K562 (cell line): Measurements from ENCODE around the gene CORT. TPM values are rescaled to one million over a fixed set of nuclear protein-coding genes. Genes with fewer than 3 reads are reported as not detected.
A peak's percentile ranks its signal among the peaks of the same experiment; 100 is the strongest.

Source experiments
- ATAC-seq: fragments of 200-7000 bp; cut with Tn5 transposase; 3 replicates; pipeline ENCODE4 v1.9.1; 2020; ENCODE audit warnings: moderate library complexity
- BruUV-seq: library from RNA; stranded (reverse); fragments of 400-500 nt; replicated peaks from 2 replicates; lab custom pipeline; 2021; lab: Mats Ljungman, UMichigan
- CTCF ChIA-PET: fragments of 300-600 bp; formaldehyde crosslinking; extraction: SDS; loops from one replicate; lab custom pipeline; 2021; ENCODE audit warnings: low intra/inter-chr PET ratio; lab: Yijun Ruan, JAX
- POLR2A ChIA-PET: fragments of 300-600, 350-650 bp; sonication (Branson Sonifier 250); formaldehyde crosslinking; extraction: SDS; loops from one replicate; lab custom pipeline; 2021; ENCODE audit warnings: antibody characterized with exemption, inconsistent platforms; lab: Yijun Ruan, JAX
- DNase-seq, 4 experiments: peaks; one replicate each; pipeline versions ENCODE4 v3.0.0 to v3.0.0-alpha.2; 2011 to 2018; ENCODE audit warnings: low spot score in 3 of 4, mixed read lengths in 3 of 4; ENCODE audit errors: extremely low read depth in 1 of 4
- FAIRE-seq: peaks from 2 replicates; lab custom pipeline; 2011; peaks lifted over from hg19 to GRCh38; lab: Jason Lieb, UNC
- H2AFZ ChIP-seq: 2 replicates; pipeline ENCODE4 v1.6.0; 2011; ENCODE audit warnings: low read depth, low read length, control low read depth, inconsistent platforms
- H3K27ac ChIP-seq: fragments of 200-600 bp; 3 replicates; pipeline ENCODE4 v1.8.0; 2011; ENCODE audit warnings: low read depth, mild to moderate bottlenecking, control low read depth, inconsistent platforms, low read length, moderate library complexity, mixed read lengths; ENCODE audit errors: extremely low read depth
- H3K27me3 ChIP-seq, 2 experiments: fragments of 300-600 bp in 1 of 2; 2 replicates in 1 of 2; 3 replicates in 1 of 2; pipeline versions ENCODE4 v1.6.0 to v1.8.0; 2011; ENCODE audit warnings: inconsistent platforms in 2 of 2, low read length in 2 of 2, mild to moderate bottlenecking in 1 of 2, mixed read lengths in 1 of 2, moderate library complexity in 1 of 2; ENCODE audit not compliant: control insufficient read depth in 2 of 2, insufficient read depth in 2 of 2
- H3K36me3 ChIP-seq: fragments of 300-600 bp; 3 replicates; pipeline ENCODE4 v1.8.0; 2011; ENCODE audit warnings: mild to moderate bottlenecking, low read length, inconsistent platforms; ENCODE audit not compliant: control insufficient read depth, insufficient read depth
- H3K4me1 ChIP-seq, 2 experiments: fragments of 200-600 bp in 1 of 2; replicated peaks in 1 of 2; 2 replicates in 1 of 2; 3 replicates in 1 of 2; pipeline versions ENCODE4 v1.5.1 to v1.8.0; 2011; ENCODE audit warnings: inconsistent platforms in 2 of 2, low read length in 2 of 2, mild to moderate bottlenecking in 1 of 2, mixed read lengths in 1 of 2, moderate library complexity in 1 of 2; ENCODE audit not compliant: control insufficient read depth in 2 of 2, insufficient read depth in 2 of 2
- H3K4me2 ChIP-seq: 2 replicates; pipeline ENCODE4 v1.6.1; 2011; ENCODE audit warnings: low read length, control low read depth, inconsistent platforms, mixed read lengths; ENCODE audit not compliant: insufficient read depth
- H3K4me3 ChIP-seq: fragments of 200-600 bp; sonication (generic), shearing (Covaris generic); 2 replicates; pipeline ENCODE4 v1.5.1; 2016; ENCODE audit warnings: control low read depth, inconsistent platforms
- H3K79me2 ChIP-seq: fragments of 200-600 bp; 3 replicates; pipeline ENCODE4 v1.8.0; 2011; ENCODE audit warnings: low read length, inconsistent platforms; ENCODE audit not compliant: control insufficient read depth, insufficient read depth
- H3K9ac ChIP-seq, 2 experiments: 2 replicates each; pipeline versions ENCODE4 v1.6.0 to v1.6.1; 2011; ENCODE audit warnings: low read depth in 2 of 2, low read length in 2 of 2, control low read depth in 1 of 2, inconsistent platforms in 1 of 2, mild to moderate bottlenecking in 1 of 2, mixed read lengths in 1 of 2; ENCODE audit not compliant: insufficient read depth in 1 of 2
- H3K9me1 ChIP-seq: one replicate; pipeline ENCODE4 v1.6.0; 2011; ENCODE audit warnings: inconsistent platforms, mild to moderate bottlenecking, low read length, moderate library complexity; ENCODE audit not compliant: control insufficient read depth, insufficient read depth
- H3K9me3 ChIP-seq: replicated peaks from 2 replicates; pipeline ENCODE4 v1.5.1; 2011; ENCODE audit warnings: low read depth, low read length, inconsistent platforms; ENCODE audit not compliant: control insufficient read depth, insufficient read depth
- H4K20me1 ChIP-seq: replicated peaks from 2 replicates; pipeline ENCODE4 v1.6.1; 2011; ENCODE audit warnings: low read length, inconsistent platforms, mixed read lengths; ENCODE audit not compliant: control insufficient read depth, insufficient read depth
- BRCA1 ChIP-seq, 2 experiments: fragments of 450-650 bp in 1 of 2; sonication (generic) in 1 of 2; formaldehyde crosslinking in 1 of 2; IDR thresholded peaks; 2 replicates each; pipeline versions ENCODE4 v1.5.0 to v1.6.1; 2017 to 2020; ENCODE audit warnings: mild to moderate bottlenecking in 1 of 2, missing genetic modification reagents in 1 of 2
- BRD9 ChIP-seq: fragments of 450-650 bp; IDR thresholded peaks from 2 replicates; pipeline ENCODE4 v1.6.1; 2018; ENCODE audit warnings: low read depth; ENCODE audit not compliant: partially characterized antibody
- CBFA2T2 ChIP-seq: fragments of 450-650 bp; conservative IDR thresholded peaks from 2 replicates; pipeline ENCODE4 v1.6.1; 2017; ENCODE audit warnings: mild to moderate bottlenecking
- DDX20 ChIP-seq: fragments of 450-650 bp; IDR thresholded peaks from 2 replicates; pipeline ENCODE4 v1.6.1; 2016; ENCODE audit warnings: missing genetic modification characterization, low read depth, mild to moderate bottlenecking, missing compliant biosample characterization, moderate library complexity
- NFE2 ChIP-seq: IDR thresholded peaks from 2 replicates; pipeline ENCODE4 v1.6.1; 2014; ENCODE audit warnings: antibody characterized with exemption, low read depth
- POLR2G ChIP-seq: fragments of 200-400 bp; formaldehyde crosslinking; IDR thresholded peaks from 2 replicates; pipeline ENCODE4 v1.6.1; 2017; ENCODE audit warnings: low read depth, mild to moderate bottlenecking, antibody characterized with exemption, low read length, moderate library complexity
- PTRF ChIP-seq: fragments of 450-650 bp; IDR thresholded peaks from 2 replicates; pipeline ENCODE4 v1.6.1; 2016; ENCODE audit warnings: mild to moderate bottlenecking, missing genetic modification characterization, missing compliant biosample characterization
- RBFOX2 ChIP-seq: fragments of 200-400 bp; formaldehyde crosslinking; IDR thresholded peaks from 2 replicates; pipeline ENCODE4 v1.6.1; 2017; ENCODE audit warnings: low read depth, mild to moderate bottlenecking, low read length, moderate library complexity
- WGBS: fragments of 100-300 bp; shearing (Covaris generic); methylation state at CpG from one replicate; pipeline ENCODE4 v1.1.6; 2016; ENCODE audit warnings: low coverage, mixed read lengths; ENCODE audit not compliant: insufficient coverage; ENCODE audit errors: missing lambda C conversion rate; 5-methylcytosine and 5-hydroxymethylcytosine counted together
- in situ Hi-C: fragments of 300-500 bp; cut with MboI; formaldehyde crosslinking; loops from 4 replicates; pipeline ENCODE4 v1.15.0; 2018; ENCODE audit warnings: inconsistent platforms, mixed read lengths
- intact Hi-C: fragments of 100-400 bp; cut with micrococcal nuclease; formaldehyde crosslinking; loops from 2 replicates; pipeline ENCODE4 v1.14.2; 2022
- polyA plus RNA-seq, 8 experiments: library from polyadenylated mRNA; depleted of rRNA in 4 of 8; stranded (reverse) in 5 of 8; unstranded in 3 of 8; fragments of >200 nt; fragmentation: Nextera tagmentation in 2 of 8; fragmentation: Illumina TruSeq in 1 of 8; extraction: Ambion mirVana in 2 of 8; extraction: Trizol in 1 of 8; gene quantifications; 2 replicates each; pipeline versions ENCODE4 v1.2.1 to v1.2.3, GENCODE V29; 2011 to 2014; ENCODE audit warnings: inconsistent platforms in 1 of 8, missing spikeins in 1 of 8
- total RNA-seq, 7 experiments: library from RNA; depleted of rRNA in 6 of 7; stranded (reverse); fragments of >200 nt in 6 of 7; fragmentation: Illumina TruSeq in 2 of 7; extraction: Trizol in 2 of 7; gene quantifications; 2 replicates each; pipeline versions ENCODE4 v1.2.1 to v1.2.3, GENCODE V29; 2011 to 2021; ENCODE audit warnings: low replicate concordance in 1 of 7
- TF ChIP-seq, protein P1 (sequence below): fragments of 250-450 bp; sonication (Bioruptor Pico); IDR thresholded peaks from 2 replicates; pipeline ENCODE4 v1.8.0; 2022; ENCODE audit warnings: inconsistent platforms

Gene CORT
- total and polyA plus RNA-seq, 9 of the 15 experiments (the other 6 are each of a cell fraction or from before 2014, with no cell fraction given): 0.08 to 0.54 (median 0.13) TPM; not detected in 5

DNA sequence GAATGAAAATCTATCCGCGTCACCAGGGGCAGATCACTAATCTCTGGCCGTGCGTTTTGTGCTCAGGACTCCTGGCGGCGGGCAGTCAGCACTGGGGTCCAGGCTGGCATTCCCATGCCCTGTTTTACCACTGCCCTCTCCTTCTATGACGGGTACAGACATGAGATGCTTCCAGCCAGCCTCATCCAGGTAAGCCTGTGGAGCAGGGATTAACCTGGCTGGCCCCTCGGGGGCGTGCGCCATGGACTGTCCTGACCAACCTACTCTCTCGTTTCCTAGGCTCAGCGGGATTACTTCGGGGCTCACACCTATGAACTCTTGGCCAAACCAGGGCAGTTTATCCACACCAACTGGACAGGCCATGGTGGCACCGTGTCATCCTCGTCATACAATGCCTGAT lies 30.5 kb upstream of the CORT start:
- ChIA-PET CTCF (no interaction called here), POLR2A (no interaction called here)
- Histone ChIP-seq H3K4me2 (no peak overlapping the region), H3K9ac (0 out of 4 replicates have a peak overlapping the region, but pooled peaks of 1 of the 2 experiments have one; percentile 35), H2AFZ (no peak overlapping the region), H3K9me3 (no peaks in the 10 kb centered on the region), H3K4me1 (peaks cover 9 to 14% of the 10 kb centered on the region in 2 experiments; a peak in 4 of 5 replicates), H3K4me3 (no peak overlapping the region), H3K79me2 (peaks cover 9% of the 10 kb centered on the region; the same call in 2 of the 3 replicates), H3K27me3 (no peaks in the 10 kb centered on the region), H4K20me1 (no peaks in the 10 kb centered on the region; the same call in 1 of the 2 replicates), H3K27ac (no peak overlapping the region), H3K9me1 (no peaks in the 10 kb centered on the region), H3K36me3 (peaks cover 71% of the 10 kb centered on the region)
- no peak for FAIRE-seq
- no peak for DNase-seq
- intact Hi-C loops: no loop called here
- WGBS: 94% methylated on average over 15 of the region's 15 CpGs
- no peak for ATAC-seq
- no TSS peak for BruUV-seq
- in situ Hi-C loops: no loop called here
- 0 out of 2 replicates have a peak, but pooled peaks have one; percentile 39 for TF ChIP-seq POLR2G
- TF ChIP-seq RBFOX2: peak; percentile 41; the same call in 1 of the 2 replicates
- no peak for TF ChIP-seq DDX20
- TF ChIP-seq BRD9: no peak
- TF ChIP-seq BRCA1 (IDR thresholded peaks at IDR 0.05): no peak
- TF ChIP-seq BRCA1 (CRISPR knock-in tag; IDR thresholded peaks at IDR 0.05): no peak
- TF ChIP-seq, protein P1, sequence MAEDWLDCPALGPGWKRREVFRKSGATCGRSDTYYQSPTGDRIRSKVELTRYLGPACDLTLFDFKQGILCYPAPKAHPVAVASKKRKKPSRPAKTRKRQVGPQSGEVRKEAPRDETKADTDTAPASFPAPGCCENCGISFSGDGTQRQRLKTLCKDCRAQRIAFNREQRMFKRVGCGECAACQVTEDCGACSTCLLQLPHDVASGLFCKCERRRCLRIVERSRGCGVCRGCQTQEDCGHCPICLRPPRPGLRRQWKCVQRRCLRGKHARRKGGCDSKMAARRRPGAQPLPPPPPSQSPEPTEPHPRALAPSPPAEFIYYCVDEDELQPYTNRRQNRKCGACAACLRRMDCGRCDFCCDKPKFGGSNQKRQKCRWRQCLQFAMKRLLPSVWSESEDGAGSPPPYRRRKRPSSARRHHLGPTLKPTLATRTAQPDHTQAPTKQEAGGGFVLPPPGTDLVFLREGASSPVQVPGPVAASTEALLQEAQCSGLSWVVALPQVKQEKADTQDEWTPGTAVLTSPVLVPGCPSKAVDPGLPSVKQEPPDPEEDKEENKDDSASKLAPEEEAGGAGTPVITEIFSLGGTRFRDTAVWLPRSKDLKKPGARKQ (CRISPR knock-in tag): no peak
- no peak for TF ChIP-seq CBFA2T2
- no peak for TF ChIP-seq PTRF (tag)
- TF ChIP-seq NFE2: no peak
